HG03558 (cell line): ENCODE data around the gene FGD4.

Experiments
- ATAC-seq: cut with Tn5 transposase; IDR thresholded peaks from one replicate; pipeline ENCODE4 v1.9.1; 2021; ENCODE audit warnings: moderate number of reproducible peaks; ENCODE audit not compliant: unreplicated experiment; ENCODE audit errors: extremely low read depth

The FGD4 gene

GRCh38 chr12:32451816-32452215 lies 52.5 kb downstream of the FGD4 start:
- ATAC-seq = no peak

GRCh38 chr12:32454075-32454474 lies 54.7 kb downstream of the FGD4 start:
- no peak for ATAC-seq

GRCh38 chr12:32454866-32455265 lies 55.5 kb downstream of the FGD4 start:
- no peak for ATAC-seq

GRCh38 chr12:32455607-32456071 lies 56.3 kb downstream of the FGD4 start:
- ATAC-seq = no peak

GRCh38 chr12:32457251-32458025 lies 58.1 kb downstream of the FGD4 start:
- ATAC-seq = no peak

GRCh38 chr12:32460638-32461037 lies 61.3 kb downstream of the FGD4 start:
- no peak for ATAC-seq

GRCh38 chr12:32462908-32463307 lies 63.5 kb downstream of the FGD4 start:
- no peak for ATAC-seq

- no peak for ATAC-seq
These were observed 66.8 kb downstream of the FGD4 start for GRCh38 chr12:32466187-32466586.

GRCh38 chr12:32466986-32467711 lies 67.8 kb downstream of the FGD4 start:
- ATAC-seq = no peak

GRCh38 chr12:32467959-32468863 lies 68.9 kb downstream of the FGD4 start:
- no peak for ATAC-seq

GRCh38 chr12:32470936-32471470 lies 71.6 kb downstream of the FGD4 start:
- ATAC-seq = no peak

- no peak for ATAC-seq
These were observed 72.2 kb downstream of the FGD4 start for GRCh38 chr12:32471591-32472001.

- ATAC-seq = no peak
These were observed 76.4 kb downstream of the FGD4 start for GRCh38 chr12:32475724-32476123.

GRCh38 chr12:32476446-32476845 lies 77.1 kb downstream of the FGD4 start:
- ATAC-seq = no peak

GRCh38 chr12:32477714-32478113 lies 78.4 kb downstream of the FGD4 start:
- no peak for ATAC-seq

- ATAC-seq = no peak
These were observed 78.8 kb downstream of the FGD4 start for GRCh38 chr12:32478166-32478565.

GRCh38 chr12:32478858-32479725 lies 79.7 kb downstream of the FGD4 start:
- no peak for ATAC-seq

GRCh38 chr12:32482226-32482625 lies 82.9 kb downstream of the FGD4 start:
- peak; percentile 79 for ATAC-seq

GRCh38 chr12:32483499-32483898 lies 84.1 kb downstream of the FGD4 start:
- ATAC-seq = no peak
